SK-N-SH treated with all-trans-retinoic acid at 6 μM for 48 hours (cell line): ENCODE data around the gene MYRF.

ENCODE experiments used
- ATAC-seq: fragments of 200-7000 bp; cut with Tn5 transposase; 3 replicates; pipeline ENCODE4 v1.9.1; 2020; ENCODE audit warnings: mild to moderate bottlenecking, moderate library complexity
- ARNTL ChIP-seq: fragments of 450-650 bp; formaldehyde crosslinking; IDR thresholded peaks from 2 replicates; pipeline ENCODE4 v1.5.0; 2020; ENCODE audit warnings: low read depth, mild to moderate bottlenecking, moderate library complexity, borderline replicate concordance
- BACH2 ChIP-seq: fragments of 250-450 bp; sonication (Bioruptor Pico); IDR thresholded peaks from 2 replicates; pipeline ENCODE4 v1.9.0; 2021; ENCODE audit warnings: mild to moderate bottlenecking, borderline replicate concordance
- CREB5 ChIP-seq: fragments of 250-450 bp; sonication (Bioruptor Pico); IDR thresholded peaks from 2 replicates; pipeline ENCODE4 v1.5.1; 2020; ENCODE audit warnings: low read depth, mild to moderate bottlenecking, moderate library complexity
- ESRRG ChIP-seq: fragments of 250-450 bp; sonication (Bioruptor Pico); IDR thresholded peaks from 2 replicates; pipeline ENCODE4 v1.6.1; 2021; ENCODE audit warnings: mild to moderate bottlenecking
- GLIS3 ChIP-seq: fragments of 250-450 bp; sonication (Bioruptor Pico); IDR thresholded peaks from 2 replicates; pipeline ENCODE4 v1.5.0; 2020; ENCODE audit warnings: mild to moderate bottlenecking, moderate library complexity
- ISL1 ChIP-seq: fragments of 250-450 bp; sonication (Bioruptor Pico); IDR thresholded peaks from 2 replicates; pipeline ENCODE4 v2.1.2; 2022; ENCODE audit warnings: mild to moderate bottlenecking, moderate library complexity
- OSR1 ChIP-seq: fragments of 250-450 bp; sonication (Bioruptor Pico); IDR thresholded peaks from 2 replicates; pipeline ENCODE4 v1.8.0; 2022; ENCODE audit warnings: moderate library complexity, mild to moderate bottlenecking, inconsistent platforms
- SNAI2 ChIP-seq: fragments of 250-450 bp; sonication (Bioruptor Pico); IDR thresholded peaks from 2 replicates; pipeline ENCODE4 v1.5.0; 2020; ENCODE audit warnings: mild to moderate bottlenecking, moderate library complexity
- TCF4 ChIP-seq: fragments of 250-450 bp; sonication (Bioruptor Pico); IDR thresholded peaks from 2 replicates; pipeline ENCODE4 v1.8.0; 2021; ENCODE audit warnings: mild to moderate bottlenecking, moderate library complexity, borderline replicate concordance
- TSHZ2 ChIP-seq: fragments of 250-450 bp; sonication (Bioruptor Pico); IDR thresholded peaks from 2 replicates; pipeline ENCODE4 v1.5.0; 2020; ENCODE audit warnings: mild to moderate bottlenecking, moderate library complexity
- ZFP3 ChIP-seq: fragments of 250-450 bp; sonication (Bioruptor Pico); IDR thresholded peaks from 2 replicates; pipeline ENCODE4 v1.5.0; 2020; ENCODE audit warnings: mild to moderate bottlenecking, moderate library complexity
- ZFP30 ChIP-seq: fragments of 450-650 bp; formaldehyde crosslinking; IDR thresholded peaks from 2 replicates; pipeline ENCODE4 v1.5.0; 2022; ENCODE audit warnings: mild to moderate bottlenecking, moderate library complexity
- ZNF565 ChIP-seq: fragments of 450-650 bp; formaldehyde crosslinking; conservative IDR thresholded peaks from 2 replicates; pipeline ENCODE4 v1.5.0; 2020; ENCODE audit warnings: low read depth, mild to moderate bottlenecking, moderate library complexity
- ZNF70 ChIP-seq: fragments of 450-650 bp; formaldehyde crosslinking; IDR thresholded peaks from 2 replicates; pipeline ENCODE4 v1.5.0; 2020; ENCODE audit warnings: mild to moderate bottlenecking, moderate library complexity
- ZNF8 ChIP-seq: fragments of 450-650 bp; formaldehyde crosslinking; IDR thresholded peaks from 2 replicates; pipeline ENCODE4 v1.5.0; 2020; ENCODE audit warnings: mild to moderate bottlenecking, moderate library complexity
- TF ChIP-seq, protein P1 (sequence below): fragments of 250-450 bp; sonication (Bioruptor Pico); IDR thresholded peaks from 2 replicates; pipeline ENCODE4 v1.8.0; 2020; ENCODE audit warnings: mild to moderate bottlenecking, moderate library complexity, borderline replicate concordance

Gene MYRF

DNA sequence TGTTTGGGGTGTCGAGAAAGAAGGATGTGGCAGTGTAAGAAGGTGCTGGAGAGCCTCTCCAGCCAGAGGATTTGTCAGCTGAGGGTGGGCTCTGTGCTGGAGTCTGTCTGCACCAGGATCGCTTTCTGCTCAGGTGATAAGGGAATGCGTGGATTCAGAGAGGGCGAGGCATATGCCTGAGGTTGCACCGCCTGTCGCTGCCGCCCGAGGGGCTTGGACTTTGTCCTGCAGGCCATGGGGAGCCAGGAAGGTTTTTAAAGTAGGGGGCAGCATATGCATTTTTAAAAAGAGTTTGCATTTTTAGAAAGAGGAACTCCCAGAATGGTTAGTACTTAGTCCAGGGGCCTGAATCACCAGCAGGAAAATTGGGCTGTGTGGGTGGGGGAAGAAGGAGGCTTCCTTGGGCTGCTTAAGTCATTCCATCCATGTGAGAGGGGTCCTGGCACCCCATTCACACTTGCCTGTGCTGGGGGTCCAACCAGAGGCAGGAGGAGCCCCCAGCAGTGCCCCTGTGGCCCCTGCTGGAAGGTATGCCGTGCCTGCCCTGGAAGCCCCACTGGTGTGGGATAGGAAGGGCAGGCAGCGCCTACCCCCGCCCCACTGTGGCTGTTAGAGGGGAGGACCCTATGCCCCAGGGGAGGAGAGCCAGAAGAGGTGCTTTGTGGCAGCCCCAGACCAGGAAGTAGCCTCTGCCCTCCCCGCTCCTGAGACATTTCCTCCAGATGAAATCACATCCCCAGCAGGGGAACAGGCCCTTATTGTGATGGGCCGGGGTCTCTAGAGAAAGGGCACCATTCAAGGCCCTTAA, 35.8 kb upstream of the MYRF start (continued):
- TF ChIP-seq BACH2 (CRISPR knock-in tag) = no peak

DNA sequence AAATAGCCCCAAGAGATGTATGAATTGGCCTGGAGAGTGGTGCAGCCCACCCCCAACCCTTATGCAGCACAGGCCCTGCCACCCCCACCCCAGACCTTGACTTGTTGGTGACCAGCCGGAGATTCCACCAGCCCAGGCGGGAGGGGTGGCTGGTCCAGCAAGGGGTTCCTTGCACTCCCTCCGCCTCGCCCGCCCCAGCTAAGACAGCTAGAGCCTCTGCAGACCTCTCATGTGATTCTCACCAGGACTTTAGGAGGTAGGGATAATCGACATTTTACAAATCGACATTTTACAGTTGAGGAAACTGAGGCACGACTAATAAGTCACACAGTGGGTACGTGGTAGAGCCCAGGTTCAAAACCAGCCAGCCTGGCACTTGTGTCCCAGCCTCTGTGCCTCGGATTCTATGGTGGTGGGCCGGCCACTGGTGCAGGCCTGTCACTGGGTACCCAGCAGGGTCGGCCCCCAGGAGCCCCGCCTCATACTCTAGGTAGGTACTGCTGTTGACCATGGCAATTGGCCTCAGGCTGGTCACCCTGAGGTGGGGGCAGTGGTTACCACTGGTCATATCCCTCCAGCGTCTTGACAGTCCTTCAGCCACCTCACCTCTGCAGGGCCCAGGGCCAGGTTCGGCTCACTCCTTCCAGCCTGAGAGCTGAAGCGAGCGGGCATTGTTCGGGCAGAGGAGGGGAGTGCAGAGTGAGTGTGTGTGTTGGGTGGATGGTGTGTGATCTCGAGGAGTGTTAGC, 35.0 kb upstream of the MYRF start:
- no peak; the same call in 2 of the 3 replicates for ATAC-seq
- TF ChIP-seq TSHZ2 (CRISPR knock-in tag) (no peak), ZNF565 (CRISPR knock-in tag) (no peak), ESRRG (no peak), ZNF70 (CRISPR knock-in tag) (no peak), ZFP30 (CRISPR knock-in tag) (no peak), ISL1 (CRISPR knock-in tag) (no peak), ARNTL (CRISPR knock-in tag) (no peak), GLIS3 (CRISPR knock-in tag) (no peak), ZFP3 (CRISPR knock-in tag) (no peak)
- TF ChIP-seq, all 23 proteins: peak for 0

DNA sequence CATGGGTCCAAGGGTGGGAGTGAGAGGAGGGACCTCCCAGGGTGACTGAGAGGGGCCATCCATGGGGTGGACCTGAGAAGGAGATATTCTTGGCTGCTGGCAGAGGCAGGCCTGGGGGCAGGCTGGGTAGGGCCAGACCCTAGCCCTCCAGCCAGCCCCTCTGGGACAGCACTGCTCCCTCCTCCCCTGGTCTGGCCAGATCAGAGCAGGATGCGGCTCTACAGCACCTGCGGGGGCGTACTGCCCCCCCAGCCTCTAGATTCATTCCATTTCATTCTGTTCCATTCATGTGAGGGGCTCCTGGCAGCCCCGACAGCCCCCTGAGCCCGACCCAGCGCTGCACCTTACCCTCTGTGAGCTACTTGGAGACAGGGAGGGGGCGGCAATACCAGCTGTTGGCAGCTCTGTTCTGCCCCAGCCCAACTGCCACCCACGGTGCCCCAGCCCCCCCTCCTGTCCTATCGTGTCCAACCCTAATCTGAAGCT, 34.3 kb upstream of the MYRF start:
- TF ChIP-seq, protein P1, sequence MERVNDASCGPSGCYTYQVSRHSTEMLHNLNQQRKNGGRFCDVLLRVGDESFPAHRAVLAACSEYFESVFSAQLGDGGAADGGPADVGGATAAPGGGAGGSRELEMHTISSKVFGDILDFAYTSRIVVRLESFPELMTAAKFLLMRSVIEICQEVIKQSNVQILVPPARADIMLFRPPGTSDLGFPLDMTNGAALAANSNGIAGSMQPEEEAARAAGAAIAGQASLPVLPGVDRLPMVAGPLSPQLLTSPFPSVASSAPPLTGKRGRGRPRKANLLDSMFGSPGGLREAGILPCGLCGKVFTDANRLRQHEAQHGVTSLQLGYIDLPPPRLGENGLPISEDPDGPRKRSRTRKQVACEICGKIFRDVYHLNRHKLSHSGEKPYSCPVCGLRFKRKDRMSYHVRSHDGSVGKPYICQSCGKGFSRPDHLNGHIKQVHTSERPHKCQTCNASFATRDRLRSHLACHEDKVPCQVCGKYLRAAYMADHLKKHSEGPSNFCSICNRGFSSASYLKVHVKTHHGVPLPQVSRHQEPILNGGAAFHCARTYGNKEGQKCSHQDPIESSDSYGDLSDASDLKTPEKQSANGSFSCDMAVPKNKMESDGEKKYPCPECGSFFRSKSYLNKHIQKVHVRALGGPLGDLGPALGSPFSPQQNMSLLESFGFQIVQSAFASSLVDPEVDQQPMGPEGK (CRISPR knock-in tag) = 0 out of 2 replicates have a peak, but pooled peaks have one; percentile 38
- TF ChIP-seq ZNF8 (CRISPR knock-in tag) = no peak
- peak; percentile 62 for ATAC-seq

DNA sequence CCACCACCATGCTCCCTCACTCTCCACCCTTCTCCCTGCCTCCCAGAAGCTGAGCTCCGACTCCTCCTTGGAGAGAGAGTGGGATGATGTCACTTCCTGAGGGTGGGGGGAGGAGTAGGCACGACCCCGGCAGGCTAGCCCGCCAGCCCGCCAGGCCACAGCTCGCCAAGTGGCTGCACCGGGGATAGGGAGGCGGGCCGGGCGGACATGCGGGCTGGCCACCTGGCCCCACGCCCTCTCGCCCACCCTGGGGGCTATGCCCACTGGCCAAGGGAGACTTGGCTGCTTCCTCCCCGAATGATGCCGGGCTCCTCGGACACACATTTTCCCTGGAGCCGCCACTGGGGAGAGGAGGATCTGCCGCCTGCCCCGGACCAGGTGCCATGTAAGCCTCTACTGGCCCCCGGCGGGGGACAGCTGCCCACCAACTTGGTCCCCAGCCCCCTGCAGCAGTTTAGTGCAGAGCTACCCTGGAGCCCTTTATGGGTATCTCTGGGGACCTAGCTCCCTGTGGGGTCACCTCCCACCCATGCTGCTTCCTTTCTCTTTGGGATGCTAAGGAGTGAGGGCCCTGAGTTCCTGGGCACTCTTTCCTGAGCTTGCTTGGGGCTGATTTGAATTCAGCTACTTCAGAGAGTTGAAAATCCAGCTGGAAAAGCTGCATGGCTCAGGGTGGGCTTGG, 33.7 kb upstream of the MYRF start:
- TF ChIP-seq TSHZ2 (CRISPR knock-in tag) = no peak
- no peak for TF ChIP-seq ZFP30 (CRISPR knock-in tag)
- TF ChIP-seq TCF4 (CRISPR knock-in tag) = no peak
- TF ChIP-seq SNAI2 (CRISPR knock-in tag) = no peak
- TF ChIP-seq ZNF565 (CRISPR knock-in tag) = no peak
- TF ChIP-seq ZNF70 (CRISPR knock-in tag) = no peak
- no peak for TF ChIP-seq OSR1 (CRISPR knock-in tag)
- TF ChIP-seq CREB5 (CRISPR knock-in tag) = no peak
- no peak for TF ChIP-seq BACH2 (CRISPR knock-in tag)
- peak; percentile 96 for ATAC-seq
